ENCODE results near the gene WTAP.

WTAP gene

DNA sequence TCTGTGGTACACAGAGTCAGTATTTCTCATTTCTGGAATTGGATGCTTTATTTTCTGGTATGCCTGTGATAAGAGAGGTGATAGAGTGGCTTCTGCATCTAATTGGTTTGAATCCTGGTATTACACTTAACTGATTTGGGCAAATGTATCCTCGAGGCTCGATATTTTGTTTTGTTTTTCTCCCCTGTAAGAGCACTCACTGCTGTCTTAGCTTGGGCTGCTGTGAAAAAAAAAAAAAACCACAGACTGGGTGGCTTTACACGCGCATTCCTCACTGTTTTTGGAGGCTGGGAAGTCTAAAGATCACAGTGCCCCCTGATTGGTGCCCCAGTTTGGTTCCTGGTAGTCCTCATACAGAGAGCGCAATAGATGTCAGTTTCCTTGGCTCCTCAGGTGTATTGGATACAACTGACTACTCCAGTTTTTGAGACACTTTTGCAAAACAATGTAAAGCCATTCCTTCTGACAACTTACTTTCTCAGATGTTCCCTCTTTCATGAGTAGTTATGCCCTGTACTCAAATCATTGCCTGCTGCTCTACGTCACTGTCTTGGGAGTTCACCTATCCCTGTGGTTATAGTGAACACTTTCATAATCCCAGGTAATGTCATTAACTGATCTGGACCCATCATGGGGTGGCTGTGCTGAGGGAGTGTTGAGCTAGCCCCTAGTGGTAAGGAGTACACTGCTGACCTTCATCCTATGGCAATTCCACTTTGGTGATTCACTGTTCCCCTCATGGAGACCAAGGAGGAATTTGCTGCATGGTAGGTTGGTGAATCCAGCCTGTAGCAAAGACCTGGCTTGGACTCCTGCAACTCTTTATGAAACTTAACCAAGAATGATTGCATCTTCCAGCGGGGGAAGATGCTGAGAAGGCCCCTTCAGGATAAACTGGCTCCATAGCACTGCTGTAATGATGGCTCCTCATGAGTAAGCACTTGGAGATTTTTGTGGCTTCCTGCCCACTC is 31.0 kb downstream of the WTAP start:
- in situ Hi-C loops (cut with MboI; ENCODE audit: low sequenced_read_pairs), result no loop called here

DNA sequence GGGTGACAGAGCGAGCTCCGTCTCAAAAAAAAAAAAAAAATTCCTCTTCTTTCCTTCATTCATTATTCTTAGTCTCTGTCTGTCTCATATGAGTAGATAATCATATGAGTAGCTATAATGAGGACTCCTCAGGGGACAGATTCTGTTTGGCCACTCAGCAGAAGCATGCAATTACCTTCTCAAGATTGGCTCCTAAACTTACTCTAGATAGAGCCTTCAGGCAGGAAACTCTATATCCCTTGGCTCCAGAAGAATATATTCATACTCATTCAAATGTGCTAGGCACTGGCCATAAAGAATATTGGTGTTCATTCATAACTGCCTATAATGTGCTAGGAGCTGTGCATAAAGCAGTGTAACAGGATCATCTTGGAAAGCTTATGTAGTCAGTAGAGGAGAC is 32.3 kb downstream of the WTAP start:
- in situ Hi-C loops (cut with MboI; ENCODE audit: low sequenced_read_pairs), result no loop called here

DNA sequence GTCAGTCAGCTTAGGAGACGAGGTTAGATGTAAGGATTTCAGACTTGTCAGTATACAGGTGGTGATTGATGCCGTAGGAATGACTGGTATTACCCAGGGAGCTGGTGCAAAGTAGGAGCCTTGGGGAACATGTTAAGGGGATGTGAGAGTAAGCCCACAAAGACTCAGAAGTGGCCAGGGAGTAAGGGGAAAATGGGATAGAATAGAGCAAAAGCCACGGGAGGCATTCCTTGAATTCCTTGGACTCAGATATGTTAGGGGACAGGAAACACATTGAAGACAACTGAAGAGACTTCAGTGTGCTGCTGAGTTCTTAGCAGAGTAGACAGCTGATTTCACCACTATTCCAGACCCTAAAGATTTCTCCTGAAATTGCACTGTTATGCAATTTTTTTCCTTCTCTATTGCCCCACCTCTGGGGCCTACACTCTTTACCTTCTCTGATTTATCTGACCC is 33.3 kb downstream of the WTAP start:
- in situ Hi-C loops (cut with MboI; ENCODE audit: low sequenced_read_pairs), result no loop called here

DNA sequence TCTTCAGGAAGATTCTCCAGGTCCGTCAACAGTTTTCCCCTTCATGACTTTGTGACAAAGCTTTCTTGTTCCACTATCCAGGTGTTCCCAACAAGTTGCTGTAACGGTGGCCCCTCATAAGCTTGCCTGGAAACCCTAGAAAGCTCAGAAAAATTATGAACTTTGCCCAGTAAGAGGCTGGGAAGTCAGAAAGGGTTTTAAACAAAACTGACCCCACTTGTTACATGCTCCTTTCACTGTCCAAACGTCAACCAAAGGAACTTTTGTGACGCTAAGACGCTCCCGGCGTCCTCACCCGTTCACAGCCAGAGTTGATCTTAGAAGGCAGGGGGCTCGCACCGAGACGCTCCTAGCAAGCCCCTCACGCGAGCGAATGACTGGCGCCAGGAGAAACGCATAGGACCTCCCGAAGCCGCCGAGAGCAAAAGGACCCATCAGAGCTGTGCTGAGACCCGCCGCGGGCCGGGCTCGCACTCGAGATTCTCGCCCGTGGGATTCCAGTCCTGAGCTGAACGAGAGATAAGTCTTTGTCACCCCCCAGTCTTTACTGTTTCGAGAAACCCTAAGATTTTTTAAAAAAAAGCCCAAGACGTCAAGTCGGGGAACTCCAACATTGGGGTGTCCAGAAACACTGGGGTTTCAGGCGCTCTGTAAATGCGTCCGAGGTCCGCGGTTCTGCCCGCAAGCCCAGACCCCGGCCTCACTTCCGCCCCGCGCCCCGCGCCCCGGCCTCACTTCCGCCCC is 34.0 kb downstream of the WTAP start:
- in situ Hi-C loops (cut with MboI; ENCODE audit: low sequenced_read_pairs), result no loop called here

DNA sequence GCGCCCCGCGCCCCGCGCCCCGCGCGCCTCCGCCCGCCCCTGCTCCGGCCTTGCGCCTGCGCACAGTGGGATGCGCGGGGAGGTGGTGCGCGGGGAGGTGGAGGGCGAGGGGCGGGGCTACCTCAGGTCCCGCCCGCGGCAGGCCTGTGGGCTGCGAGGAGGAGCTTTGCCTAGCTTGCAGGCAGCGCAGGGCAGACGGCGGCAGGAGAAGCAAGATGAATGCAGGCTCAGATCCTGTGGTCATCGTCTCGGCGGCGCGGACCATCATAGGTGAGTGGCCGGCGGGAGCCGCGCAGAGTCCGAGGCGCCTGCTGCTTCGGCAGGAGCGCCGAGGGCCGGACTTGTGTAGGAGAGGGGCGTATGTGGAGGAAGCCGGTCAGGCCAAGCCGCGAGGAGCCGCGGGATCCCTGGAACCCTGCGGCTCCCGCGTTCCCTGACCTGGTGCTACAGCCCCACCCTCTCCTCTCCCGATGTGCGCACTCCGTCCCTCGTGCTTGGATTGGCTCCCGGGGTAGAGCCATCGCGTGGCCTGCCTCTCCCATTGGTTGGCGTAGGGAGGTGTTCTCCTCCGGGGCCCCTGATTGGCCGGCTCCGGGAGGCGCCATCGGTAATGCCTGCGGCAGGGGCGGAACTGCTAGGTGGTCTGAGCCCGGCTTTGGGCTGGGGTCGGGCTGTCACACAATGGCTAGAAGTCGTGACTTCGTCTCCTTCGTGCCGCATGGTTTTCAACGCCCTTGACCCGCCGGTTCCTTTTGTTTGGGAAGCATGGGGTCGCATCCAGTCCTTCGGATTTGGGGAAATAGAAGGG is 34.8 kb downstream of the WTAP start, which contains the start of gene ACAT2:
Gene ACAT2 (plus strand): TSS at position 173 of the 808 bp plus-strand sequence. CDS start 43 bp downstream, at position 216.
- in situ Hi-C loops (cut with MboI; ENCODE audit: low sequenced_read_pairs), result no loop called here

DNA sequence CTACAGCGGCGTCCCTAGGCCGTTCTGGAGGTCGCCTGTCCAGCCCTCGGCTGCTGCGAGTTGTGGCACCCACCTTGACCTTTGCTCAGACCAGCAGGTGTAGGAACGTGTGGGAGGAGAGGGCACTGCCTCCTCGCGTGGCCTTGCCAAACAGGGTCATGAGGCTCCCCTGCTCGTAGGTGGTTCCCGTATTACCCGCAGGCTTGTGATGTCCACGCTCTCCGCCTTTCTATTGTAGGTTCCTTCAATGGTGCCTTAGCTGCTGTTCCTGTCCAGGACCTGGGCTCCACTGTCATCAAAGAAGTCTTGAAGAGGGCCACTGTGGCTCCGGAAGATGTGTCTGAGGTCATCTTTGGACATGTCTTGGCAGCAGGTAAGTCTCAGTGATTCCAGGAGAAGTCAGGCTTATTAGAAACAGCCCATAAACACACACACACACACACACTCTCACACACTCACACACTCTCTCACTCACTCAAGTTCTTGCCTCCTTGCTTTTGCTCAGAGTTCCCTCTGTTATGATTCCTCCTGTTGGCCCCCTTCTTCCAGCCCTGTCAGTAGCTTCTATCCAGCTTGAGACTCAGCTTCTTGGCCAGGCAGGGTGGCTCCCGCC is 35.5 kb downstream of the WTAP start:
- in situ Hi-C loops (cut with MboI; ENCODE audit: low sequenced_read_pairs), result no loop called here

DNA sequence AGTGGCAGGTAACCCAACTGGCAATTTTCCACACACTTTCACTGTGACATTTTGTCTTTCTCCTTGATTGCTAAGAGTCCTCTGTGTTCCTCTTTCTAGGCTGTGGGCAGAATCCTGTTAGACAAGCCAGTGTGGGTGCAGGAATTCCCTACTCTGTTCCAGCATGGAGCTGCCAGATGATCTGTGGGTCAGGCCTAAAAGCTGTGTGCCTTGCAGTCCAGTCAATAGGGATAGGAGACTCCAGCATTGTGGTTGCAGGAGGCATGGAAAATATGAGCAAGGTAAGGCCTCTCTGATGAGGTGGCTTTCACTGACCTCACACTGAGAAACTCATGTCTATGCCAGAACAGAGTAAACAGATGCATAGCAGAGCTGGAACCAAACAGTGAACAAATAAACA is 39.6 kb downstream of the WTAP start:
- in situ Hi-C loops (cut with MboI; ENCODE audit: low sequenced_read_pairs), result no loop called here

DNA sequence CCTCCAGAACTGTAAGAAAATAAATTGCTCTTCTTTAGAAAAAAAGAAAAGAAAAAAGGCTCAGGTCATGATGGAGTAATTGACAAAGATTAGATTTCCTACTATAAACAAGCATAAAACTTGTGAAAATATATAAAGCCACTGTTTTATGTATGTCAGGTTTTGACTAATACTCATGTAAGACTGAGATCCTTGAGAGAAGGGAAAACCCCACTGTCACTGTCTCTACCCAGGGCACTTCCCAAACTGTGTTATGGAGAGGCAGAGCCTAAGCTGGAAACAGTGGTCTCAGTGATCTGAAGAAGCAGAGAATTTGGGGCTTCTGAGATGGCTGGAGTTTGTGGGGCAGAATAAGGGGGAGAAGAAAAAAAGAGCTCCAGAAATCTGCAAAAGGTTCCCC is 42.2 kb downstream of the WTAP start:
- in situ Hi-C loops (cut with MboI; ENCODE audit: low sequenced_read_pairs), result no loop called here

DNA sequence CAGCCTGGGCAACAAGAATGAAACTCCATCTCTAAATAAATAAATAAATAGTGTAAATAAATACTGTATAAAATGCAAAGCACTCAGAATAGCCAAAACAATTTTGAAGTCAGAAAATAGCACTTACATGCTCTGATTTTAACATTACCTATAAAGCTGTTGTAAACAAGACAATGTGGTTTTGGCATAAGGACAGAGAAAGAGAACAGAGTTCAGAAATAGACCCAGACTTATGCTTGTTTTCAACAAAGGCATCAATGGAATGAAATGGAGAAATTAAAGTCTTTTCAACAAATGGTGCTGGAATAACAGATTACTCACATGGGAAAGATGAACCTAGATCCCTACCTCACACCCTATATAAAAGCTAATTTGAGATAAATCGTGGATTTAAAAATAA is 44.9 kb downstream of the WTAP start:
- in situ Hi-C loops (cut with MboI; ENCODE audit: low sequenced_read_pairs), result no loop called here

DNA sequence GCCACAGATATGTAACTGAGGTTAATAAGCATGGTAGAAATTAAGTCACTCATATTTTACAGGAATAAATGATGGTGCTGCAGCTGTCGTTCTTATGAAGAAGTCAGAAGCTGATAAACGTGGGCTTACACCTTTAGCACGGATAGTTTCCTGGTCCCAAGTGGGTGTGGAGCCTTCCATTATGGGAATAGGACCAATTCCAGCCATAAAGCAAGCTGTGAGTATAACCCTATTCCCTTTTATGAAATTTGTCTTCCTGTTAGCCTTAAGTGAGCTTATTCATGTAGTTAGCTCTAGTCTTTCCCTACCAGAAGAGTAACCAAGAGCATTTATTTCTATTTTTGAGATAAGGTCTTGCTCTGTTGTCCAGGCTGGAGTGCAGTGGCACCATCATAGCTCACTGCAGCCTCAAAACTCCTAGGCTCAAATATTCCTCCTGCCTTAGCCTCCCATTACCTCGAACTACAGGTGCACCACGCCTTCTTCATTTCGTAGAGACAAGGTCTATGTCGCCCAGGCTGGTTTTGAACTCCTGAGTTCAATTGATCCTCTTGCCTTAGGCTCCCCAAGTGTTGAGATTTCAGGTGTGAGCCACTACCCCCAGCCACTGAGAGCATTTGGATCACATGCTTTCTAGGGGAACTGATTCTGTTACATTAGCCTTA is 50.1 kb downstream of the WTAP start:
- in situ Hi-C loops (cut with MboI; ENCODE audit: low sequenced_read_pairs), result no loop called here

DNA sequence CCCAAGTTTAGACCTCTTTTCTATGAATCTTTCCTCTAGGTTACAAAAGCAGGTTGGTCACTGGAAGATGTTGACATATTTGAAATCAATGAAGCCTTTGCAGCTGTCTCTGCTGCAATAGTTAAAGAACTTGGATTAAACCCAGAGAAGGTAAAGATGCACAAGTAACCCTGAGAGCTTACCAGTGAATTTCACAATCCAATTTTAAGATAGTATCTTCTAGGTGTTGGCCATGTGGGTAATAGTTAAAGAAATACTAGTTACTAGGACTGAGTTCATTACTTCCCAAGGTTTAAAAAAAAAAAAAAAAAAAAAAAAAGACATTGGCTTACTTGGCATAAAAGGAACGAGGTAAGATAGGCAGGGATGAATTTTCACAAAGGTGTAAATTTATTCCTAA is 50.8 kb downstream of the WTAP start:
- in situ Hi-C loops (cut with MboI; ENCODE audit: low sequenced_read_pairs), result no loop called here

DNA sequence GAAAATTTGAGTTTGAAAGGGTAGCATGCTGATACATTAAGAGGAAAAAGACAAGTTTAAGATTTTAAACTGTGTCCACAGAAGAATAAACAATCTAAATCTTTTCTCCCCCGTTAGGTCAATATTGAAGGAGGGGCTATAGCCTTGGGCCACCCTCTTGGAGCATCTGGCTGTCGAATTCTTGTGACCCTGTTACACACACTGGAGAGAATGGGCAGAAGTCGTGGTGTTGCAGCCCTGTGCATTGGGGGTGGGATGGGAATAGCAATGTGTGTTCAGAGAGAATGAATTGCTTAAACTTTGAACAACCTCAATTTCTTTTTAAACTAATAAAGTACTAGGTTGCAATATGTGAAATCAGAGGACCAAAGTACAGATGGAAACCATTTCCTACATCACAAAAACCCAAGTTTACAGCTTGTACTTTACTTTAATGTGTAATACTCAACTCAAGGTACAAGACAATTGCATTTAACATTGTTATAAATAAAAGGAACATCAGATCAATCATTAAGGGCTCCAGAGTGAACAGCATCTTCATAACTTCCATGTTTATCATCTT is 51.3 kb downstream of the WTAP start:
- in situ Hi-C loops (cut with MboI; ENCODE audit: low sequenced_read_pairs), result no loop called here

DNA sequence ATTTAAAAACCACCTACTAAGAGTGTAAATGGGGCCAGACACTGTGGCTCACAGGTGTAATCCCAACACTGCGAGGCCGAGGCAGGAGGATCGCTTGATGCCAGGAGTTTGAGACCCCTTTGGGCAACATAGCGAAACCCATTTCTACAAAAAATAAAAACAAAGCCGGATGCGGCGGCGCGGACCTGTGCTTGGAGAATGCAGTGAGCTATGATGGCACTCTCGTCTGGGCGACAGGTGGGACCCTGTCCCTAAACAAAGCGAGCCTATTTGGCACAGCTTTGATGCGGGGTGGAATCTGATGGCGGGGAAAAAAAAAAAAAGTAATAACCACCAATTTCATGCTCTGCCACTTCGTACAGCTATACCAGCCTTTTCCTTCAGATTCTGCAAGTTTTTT is 61.0 kb downstream of the WTAP start:
- in situ Hi-C loops (cut with MboI; ENCODE audit: low sequenced_read_pairs), result no loop called here

DNA sequence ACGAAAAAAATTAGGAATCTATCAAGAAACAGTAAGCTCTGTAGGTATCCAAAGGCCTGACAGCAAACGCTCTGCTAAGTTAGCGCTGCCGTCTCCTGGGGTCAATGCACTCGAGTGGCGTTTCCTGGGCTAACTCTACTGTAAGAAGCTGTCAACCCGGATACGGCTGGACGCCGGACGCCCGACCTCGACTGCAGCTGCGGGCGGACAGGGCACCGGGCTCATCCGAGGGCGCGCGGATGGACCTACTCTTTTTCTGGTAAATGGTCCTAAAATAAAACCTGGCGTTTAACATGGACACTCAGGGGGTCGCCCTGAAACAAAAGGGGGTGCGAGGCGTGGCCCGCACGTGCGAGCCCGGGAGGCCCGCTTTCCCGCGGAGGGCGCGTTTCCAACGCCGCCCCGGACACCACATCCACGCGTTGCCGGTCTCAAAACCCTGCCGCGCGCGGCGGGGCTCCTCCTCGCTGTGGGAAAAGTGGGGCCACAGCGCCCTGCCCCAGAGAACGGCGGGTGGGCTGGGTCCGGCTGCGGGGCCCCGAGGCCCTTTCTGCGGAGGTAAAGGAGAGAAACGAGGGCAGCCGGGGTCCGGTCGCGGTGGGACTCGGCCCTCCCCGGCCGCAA is 61.6 kb downstream of the WTAP start:
- in situ Hi-C loops (cut with MboI; ENCODE audit: low sequenced_read_pairs), result no loop called here

DNA sequence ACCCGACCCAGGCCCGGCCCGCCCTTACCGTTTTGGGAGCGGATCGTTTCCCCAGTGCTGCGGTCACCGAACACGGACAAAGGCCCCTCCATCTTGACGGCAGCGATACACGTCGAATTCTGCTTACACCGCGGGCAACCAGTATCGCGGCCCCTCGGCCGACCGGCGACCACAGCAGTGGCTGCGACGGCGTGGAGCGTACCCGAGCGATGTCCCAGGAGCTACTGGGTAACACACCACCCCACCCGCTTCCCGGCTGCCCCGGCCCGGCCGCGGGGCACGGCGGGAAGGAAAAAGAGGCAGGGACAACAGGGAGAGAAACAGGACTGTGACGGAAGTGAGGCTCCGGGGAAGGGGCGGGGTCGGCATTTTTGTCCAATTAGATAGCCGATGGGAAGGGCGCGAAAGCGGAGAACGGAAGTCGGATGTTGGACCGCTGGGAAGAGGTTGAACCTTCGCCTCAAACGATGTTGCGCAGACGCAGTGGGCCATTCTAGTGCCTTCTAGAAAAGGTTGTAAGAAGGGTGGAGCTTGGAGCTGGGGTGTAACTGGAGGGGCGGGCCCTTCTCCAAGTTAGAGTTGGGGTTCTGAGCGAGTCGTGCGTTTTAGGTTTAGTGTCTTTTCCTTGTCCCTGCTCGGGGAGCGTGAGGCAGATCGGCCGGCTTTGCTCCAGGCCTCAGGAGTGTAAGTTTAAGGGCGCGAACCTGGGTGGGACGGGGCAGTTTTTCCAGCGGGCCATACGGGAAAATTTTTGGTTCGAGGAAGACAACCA is 62.3 kb downstream of the WTAP start, which contains the start of gene TCP1:
Gene TCP1 (minus strand): TSS at position 226 of the 772 bp plus-strand sequence. CDS start 134 bp downstream, at position 92.
- in situ Hi-C loops (cut with MboI; ENCODE audit: low sequenced_read_pairs), result no loop called here

DNA sequence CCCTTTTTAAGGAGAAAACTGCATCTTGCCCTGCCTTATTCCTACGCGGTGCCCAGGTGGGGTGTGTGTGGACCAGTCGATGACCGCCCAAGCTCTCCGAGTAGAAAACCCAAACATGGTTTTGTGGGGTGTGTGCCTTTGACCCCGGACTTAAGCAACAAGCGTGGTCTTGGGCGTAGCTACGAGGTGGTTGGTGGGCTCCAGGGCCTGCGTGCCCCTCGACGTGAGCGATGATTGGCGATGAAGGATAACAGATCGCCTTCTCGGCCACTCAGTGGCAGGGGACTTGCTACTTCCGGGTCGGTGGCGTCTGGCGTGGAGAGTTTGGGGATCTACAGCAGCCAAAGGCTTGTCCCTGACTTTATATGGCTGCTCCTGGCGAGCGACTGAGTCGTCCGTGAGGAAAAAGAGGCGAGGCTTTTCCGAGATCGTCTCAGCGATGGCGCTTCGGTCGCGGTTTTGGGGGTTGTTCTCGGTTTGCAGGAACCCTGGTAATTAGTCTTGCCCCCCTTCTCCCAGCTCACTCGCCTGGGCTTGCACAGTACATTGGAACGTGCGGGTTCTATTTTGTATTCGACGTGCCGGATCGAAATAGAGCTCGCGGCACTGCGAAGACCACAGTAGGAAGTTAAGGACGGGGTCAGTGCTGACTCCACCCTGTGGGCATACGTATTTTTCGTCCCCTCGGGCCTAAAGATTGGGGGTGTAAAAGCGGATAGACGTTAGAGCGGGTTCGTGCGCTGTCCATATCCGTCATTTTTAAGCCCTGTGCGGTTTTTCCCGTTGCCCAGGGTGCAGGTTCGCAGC is 63.0 kb downstream of the WTAP start, which contains the start of gene MRPL18:
Gene MRPL18 (plus strand): TSS at position 319 of the 807 bp plus-strand sequence. CDS start 121 bp downstream, at position 440.
- in situ Hi-C loops (cut with MboI; ENCODE audit: low sequenced_read_pairs), result no loop called here

DNA sequence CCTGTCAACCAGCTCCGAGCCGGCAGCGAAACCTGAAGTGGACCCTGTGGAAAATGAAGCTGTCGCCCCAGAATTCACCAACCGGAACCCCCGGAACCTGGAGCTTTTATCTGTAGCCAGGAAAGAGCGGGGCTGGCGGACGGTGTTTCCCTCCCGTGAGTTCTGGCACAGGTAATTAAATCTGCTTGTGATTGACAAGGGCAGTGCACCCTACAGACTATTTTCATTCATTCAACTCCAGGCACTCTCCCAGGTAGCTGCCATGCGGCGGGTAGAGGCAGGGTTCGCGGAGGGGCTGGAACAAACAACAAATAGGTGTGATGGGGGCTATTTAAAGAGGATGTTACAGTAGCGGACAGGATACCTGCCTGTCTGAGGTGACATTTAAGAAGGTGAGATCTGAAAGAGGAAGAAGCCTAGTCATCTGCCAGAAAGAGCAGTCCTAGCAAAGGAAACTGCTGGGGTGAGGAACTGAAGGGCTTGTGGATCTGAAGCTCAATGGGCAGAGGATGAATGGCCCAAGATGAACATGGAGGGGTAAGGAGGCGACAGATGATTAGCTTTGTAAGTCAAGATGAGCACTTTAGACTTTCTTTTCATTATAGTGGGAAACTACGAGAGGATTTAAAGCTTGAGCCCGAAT is 63.8 kb downstream of the WTAP start:
- in situ Hi-C loops (cut with MboI; ENCODE audit: low sequenced_read_pairs), result no loop called here

Measured in HL-60/S4 (cell line).